Subcutaneous abdominal adipose tissue (tissue), 5 donors: ENCODE results near the gene DDIAS.

Experiments used
- H3K27ac ChIP-seq: one replicate; pipeline ENCODE4 v1.7.0; 2013; ENCODE audit warnings: low read depth, mild to moderate bottlenecking, inconsistent platforms, low read length, moderate library complexity
- H3K27me3 ChIP-seq, 5 donors: one replicate each; pipeline ENCODE4 v1.7.0; 2013; ENCODE audit warnings: low read length in 5 of 5, inconsistent platforms in 1 of 5; ENCODE audit not compliant: control insufficient read depth in 5 of 5, insufficient read depth in 4 of 5
- H3K36me3 ChIP-seq, 5 donors: one replicate each; pipeline ENCODE4 v1.7.0; 2013; ENCODE audit warnings: low read length in 5 of 5; ENCODE audit not compliant: control insufficient read depth in 5 of 5, insufficient read depth in 5 of 5
- H3K4me1 ChIP-seq, 5 donors: one replicate each; pipeline ENCODE4 v1.7.0; 2013; ENCODE audit warnings: low read length in 5 of 5, mild to moderate bottlenecking in 3 of 5, moderate library complexity in 1 of 5; ENCODE audit not compliant: control insufficient read depth in 5 of 5, insufficient read depth in 5 of 5
- H3K4me3 ChIP-seq, 5 donors: one replicate each; pipeline ENCODE4 v1.7.0; 2013; ENCODE audit warnings: low read length in 5 of 5, low read depth in 1 of 5
- H3K9ac ChIP-seq, 5 donors: one replicate each; pipeline ENCODE4 v1.7.0; 2013; ENCODE audit warnings: low read length in 5 of 5, mild to moderate bottlenecking in 4 of 5, moderate library complexity in 3 of 5
- H3K9me3 ChIP-seq, 5 donors: one replicate each; pipeline ENCODE4 v1.7.0; 2013; ENCODE audit warnings: low read length in 5 of 5; ENCODE audit not compliant: control insufficient read depth in 5 of 5
- donor health status: healthy.
- donor health status: healthy.
- donor health status: healthy.
- donor health status: healthy.
- donor health status: healthy.

Gene DDIAS

DNA sequence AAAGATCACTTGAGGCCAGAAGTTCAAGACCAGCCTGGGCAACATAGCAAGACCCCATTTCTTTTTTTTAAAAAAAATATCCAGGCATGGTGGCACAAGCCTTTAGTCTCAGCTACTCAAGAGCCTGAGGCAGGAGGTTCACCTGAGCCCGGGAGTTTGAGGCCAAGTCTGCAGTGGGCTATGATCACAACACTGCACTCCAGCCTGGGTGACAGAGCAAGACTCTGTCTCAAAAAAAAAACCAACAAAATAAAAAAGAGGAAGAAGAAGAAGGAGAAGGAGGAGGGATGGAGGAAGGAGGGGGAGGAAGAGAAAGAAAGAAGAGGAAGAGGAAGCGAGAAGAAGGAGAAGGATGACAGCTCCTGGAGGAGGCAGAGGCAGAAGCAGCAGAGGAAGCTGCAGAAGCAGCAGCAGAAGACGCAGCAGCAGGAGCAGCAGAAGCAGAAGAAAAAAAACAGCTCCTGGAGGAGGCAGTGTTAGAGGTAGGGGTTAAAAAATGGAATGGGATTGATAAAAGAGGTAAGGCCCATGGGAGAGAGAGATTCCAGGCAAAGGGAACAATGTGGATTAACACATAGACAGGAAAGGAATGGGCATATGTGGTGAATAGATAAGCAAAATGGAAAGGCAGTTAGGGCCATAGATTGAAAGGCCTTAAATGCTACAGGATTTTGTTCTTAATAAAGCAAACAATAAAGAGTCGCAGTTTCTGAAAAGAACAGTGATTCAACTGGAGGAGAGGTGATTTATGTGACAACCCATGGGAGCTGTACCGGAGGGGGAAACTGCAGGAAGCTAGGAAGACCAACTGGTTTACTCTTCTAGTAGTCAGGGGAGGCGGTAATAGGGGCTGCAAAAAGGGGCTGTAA lies 12.2 kb upstream of the DDIAS start:
- no peaks in the 10 kb centered on the region for H3K9me3 ChIP-seq
- H3K27ac ChIP-seq, result no peak overlapping the region
- H3K36me3 ChIP-seq, result no peaks in the 10 kb centered on the region
- peaks cover 5 to 48% (median 19%) of the 10 kb centered on the region in 5 donors for H3K4me1 ChIP-seq
- no peaks in the 10 kb centered on the region for H3K27me3 ChIP-seq
- peak overlapping the region in 4 of 5 donors; percentile 30 to 32 (median 32) for H3K4me3 ChIP-seq
- peak overlapping the region in 1 of 5 donors; percentile 33 for H3K9ac ChIP-seq

DNA sequence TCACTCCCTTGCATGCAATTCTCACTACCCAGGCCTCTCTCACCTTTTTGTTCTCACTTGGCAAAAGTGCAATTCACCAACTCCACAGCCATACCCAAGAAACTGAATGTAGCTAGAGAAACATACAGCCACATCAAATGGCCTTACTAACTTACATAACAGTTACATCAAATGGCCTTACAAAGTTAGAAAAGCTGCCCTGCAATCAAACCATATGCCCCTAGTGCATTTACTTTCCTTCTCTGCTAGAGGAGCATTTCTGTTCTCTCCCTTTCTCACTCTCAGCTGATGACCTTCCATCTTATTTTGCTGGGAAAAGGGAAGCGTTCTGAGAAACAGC lies 11.6 kb upstream of the DDIAS start:
- Histone ChIP-seq H3K27ac (no peak overlapping the region), H3K27me3 (no peaks in the 10 kb centered on the region), H3K9me3 (no peaks in the 10 kb centered on the region), H3K9ac (no peak overlapping the region), H3K36me3 (no peaks in the 10 kb centered on the region), H3K4me3 (peak overlapping the region in 4 of 5 donors; percentile 30 to 32 (median 32)), H3K4me1 (peaks cover 5 to 42% (median 19%) of the 10 kb centered on the region in 5 donors)

DNA sequence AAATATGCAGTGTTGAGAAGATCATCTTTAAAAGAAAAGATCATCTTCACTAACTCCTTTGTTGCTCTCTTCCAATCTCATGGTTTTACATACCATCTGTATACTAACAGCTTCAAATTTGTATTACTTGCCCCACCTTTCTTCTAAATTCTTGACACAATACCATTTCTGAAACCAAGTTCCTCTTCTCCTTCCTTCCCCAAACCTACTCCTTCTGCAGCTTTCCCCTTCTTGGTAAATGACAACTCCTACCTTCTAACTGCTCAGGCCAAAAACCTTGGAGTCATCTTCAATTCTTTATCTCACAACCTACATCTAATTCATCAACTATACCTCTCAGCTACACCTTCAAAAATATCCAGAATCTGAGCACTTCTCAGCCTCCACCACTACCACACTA lies 10.6 kb upstream of the DDIAS start:
- Histone ChIP-seq H3K27ac (no peak overlapping the region), H3K4me3 (no peak overlapping the region), H3K9me3 (no peaks in the 10 kb centered on the region), H3K9ac (no peak overlapping the region), H3K36me3 (no peaks in the 10 kb centered on the region), H3K27me3 (no peaks in the 10 kb centered on the region), H3K4me1 (peaks cover 5 to 38% (median 19%) of the 10 kb centered on the region in 5 donors)

DNA sequence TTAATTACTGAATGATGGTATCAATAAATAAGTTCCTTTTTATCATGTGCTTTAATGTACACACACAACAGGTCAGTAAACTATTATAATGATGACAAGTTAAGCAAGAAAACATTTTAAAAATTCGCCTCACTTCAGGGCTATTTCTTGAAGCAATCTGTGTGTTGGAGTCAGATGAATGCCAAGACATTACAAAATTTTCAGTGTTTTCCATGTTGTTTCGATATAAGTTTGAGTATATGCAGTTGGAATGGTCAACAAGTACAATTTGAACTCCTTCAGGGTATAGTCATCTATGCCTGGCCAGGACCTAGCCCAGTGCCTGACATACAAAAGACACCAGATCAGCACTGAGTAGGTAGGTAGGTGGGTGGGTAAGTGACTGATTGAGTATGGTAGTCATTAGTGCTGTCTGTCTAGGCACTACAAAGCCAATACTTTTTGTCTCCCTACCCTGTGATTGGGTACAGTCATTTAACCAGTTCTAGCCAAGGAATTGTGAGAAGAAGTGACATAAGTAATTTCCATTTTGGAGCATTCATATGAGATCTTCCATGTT lies 8.8 kb upstream of the DDIAS start:
- no peaks in the 10 kb centered on the region for H3K36me3 ChIP-seq
- H3K27me3 ChIP-seq, result no peaks in the 10 kb centered on the region
- H3K4me3 ChIP-seq, result no peak overlapping the region
- H3K4me1 ChIP-seq, result peaks cover 5 to 42% (median 22%) of the 10 kb centered on the region in 5 donors
- no peaks in the 10 kb centered on the region for H3K9me3 ChIP-seq
- no peak overlapping the region for H3K9ac ChIP-seq
- no peak overlapping the region for H3K27ac ChIP-seq

DNA sequence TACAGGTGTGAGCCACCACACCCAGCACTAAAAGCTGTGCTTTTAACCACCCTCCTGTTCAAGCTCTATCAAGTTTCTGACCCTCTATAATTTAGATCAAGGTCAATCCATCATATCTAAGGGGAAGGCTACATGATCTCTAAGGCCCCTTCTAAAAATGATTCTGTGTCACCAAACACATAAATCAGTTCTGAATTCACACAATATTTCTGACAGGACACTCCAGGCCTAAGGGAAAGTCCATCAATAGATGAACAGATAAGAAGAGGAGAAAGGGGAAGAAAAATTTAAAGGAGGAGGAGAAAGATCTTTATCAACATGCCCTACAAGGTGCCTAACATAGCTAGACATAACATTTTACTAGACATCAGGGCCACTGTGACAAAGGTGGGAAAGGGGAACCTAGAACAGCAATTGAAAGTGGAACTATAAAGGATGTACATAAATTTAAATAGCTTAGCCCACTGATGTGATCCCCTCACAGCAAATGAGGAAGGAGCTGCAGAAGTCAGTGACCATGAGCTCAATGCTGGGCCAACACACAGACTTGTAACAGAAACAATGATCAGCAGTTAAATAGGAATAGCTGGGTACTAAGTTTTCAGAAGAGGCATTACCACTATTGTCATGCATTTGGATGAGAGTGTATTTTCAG lies 6.0 kb upstream of the DDIAS start:
- H3K36me3 ChIP-seq, result no peaks in the 10 kb centered on the region
- no peak overlapping the region for H3K4me3 ChIP-seq
- no peaks in the 10 kb centered on the region for H3K27me3 ChIP-seq
- no peaks in the 10 kb centered on the region for H3K9me3 ChIP-seq
- H3K27ac ChIP-seq, result no peak overlapping the region
- peaks cover 3 to 43% (median 33%) of the 10 kb centered on the region in 5 donors for H3K4me1 ChIP-seq
- no peak overlapping the region for H3K9ac ChIP-seq

DNA sequence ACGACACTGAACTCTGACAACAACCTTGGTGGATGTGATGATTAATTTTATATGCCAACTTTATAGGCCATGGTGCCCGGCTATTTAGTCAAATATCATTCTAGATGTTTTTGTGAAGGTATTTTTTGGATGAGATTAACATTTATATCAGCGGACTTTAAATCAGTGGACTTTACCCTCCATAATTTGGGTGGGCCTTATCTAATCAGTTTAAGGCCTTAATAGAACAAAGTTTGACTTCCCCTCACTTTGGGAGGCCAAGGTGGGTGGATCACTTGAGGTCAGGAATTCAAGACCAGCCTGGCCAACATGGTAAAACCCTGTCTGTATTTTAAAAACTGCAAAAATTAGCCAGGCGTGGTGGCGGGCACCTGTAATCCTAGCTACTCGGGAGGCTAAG lies 5.4 kb upstream of the DDIAS start:
- Histone ChIP-seq H3K9me3 (no peaks in the 10 kb centered on the region), H3K4me1 (peaks cover 3 to 43% (median 35%) of the 10 kb centered on the region in 5 donors), H3K36me3 (no peaks in the 10 kb centered on the region), H3K27ac (no peak overlapping the region), H3K4me3 (no peak overlapping the region), H3K9ac (no peak overlapping the region), H3K27me3 (no peaks in the 10 kb centered on the region)

DNA sequence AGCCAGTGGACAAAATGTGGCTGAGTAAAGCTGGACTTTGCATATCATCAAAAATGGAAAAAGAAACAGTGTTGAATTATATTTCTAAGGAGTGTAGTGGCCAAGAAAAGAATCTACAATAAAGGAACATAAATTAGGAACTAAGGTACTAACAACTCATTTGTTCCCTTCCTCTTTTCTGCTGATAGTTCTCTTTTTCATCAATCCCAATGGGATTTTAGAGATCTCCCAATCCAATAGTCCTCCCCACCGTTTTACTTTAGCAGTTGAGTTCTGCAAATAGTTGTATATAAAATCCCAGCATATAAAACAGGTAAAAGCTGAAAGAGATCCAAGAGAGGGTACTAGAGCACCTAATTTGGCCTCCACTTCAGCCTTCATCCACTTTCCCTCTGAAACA lies 3.3 kb upstream of the DDIAS start:
- Histone ChIP-seq H3K4me3 (peak overlapping the region in 1 of 5 donors; percentile 90), H3K4me1 (peaks cover 3 to 49% (median 37%) of the 10 kb centered on the region in 5 donors), H3K27me3 (no peaks in the 10 kb centered on the region), H3K9ac (peak overlapping the region in 1 of 5 donors; percentile 12), H3K36me3 (no peaks in the 10 kb centered on the region), H3K27ac (no peak overlapping the region), H3K9me3 (no peaks in the 10 kb centered on the region)

DNA sequence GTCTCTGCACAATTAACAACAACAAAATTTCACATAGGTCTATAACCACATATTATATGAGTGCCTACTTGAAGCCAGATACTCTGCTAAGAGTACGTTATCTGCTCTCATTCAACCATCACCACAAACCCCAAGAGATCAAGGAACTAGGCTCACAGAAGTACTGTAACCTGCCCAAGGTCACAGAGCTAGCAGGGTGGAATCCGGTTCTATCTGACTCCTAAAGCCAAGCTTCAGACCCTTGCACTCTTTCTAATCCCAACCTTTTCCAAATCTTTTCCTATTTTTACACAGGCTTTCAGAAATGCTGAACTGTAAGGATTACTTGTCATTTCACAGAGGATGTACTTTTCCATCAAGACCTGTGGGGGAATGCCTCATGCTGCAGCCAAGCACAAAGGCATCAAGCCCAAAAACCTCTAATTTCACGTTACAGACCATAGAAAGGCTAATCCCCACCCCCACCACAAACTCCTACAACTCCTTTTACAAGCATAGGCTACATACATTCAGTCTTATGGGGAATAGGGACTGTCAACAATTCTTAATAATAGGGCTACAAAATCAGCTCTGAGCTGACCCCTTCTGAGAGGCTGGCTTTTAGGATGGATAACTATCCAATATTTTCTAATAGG lies 2.2 kb upstream of the DDIAS start:
- H3K27ac ChIP-seq, result peak overlapping the region; percentile 85

DNA sequence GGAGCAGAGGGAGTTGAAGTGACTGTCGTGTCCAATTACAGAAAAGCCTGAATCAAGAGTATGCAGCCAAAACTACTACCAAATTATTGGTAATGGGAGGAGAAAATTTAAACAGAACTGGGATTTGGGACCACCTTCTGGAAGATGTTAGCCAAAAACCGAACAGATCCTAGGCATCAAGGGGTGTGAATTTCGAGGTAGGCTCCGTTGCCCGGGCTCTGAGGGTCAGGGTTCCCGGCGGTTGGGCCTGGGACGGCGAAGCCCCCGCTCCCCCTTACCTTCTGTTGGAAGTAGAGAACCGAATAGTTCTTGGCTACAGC lies 1.6 kb upstream of the DDIAS start:
- Histone ChIP-seq H3K36me3 (no peaks in the 10 kb centered on the region), H3K9ac (peak overlapping the region; percentile 83 to 96 (median 91)), H3K27ac (peak overlapping the region; percentile 85), H3K27me3 (no peaks in the 10 kb centered on the region), H3K9me3 (no peaks in the 10 kb centered on the region), H3K4me1 (peaks cover 3 to 49% (median 37%) of the 10 kb centered on the region in 5 donors), H3K4me3 (peak overlapping the region; percentile 70 to 90 (median 83))

More for the DNA sequence above, 2.2 kb upstream of the DDIAS start:
- Histone ChIP-seq H3K4me1 (peaks cover 3 to 49% (median 37%) of the 10 kb centered on the region in 5 donors), H3K9me3 (no peaks in the 10 kb centered on the region), H3K9ac (peak overlapping the region; percentile 83 to 96 (median 91)), H3K36me3 (no peaks in the 10 kb centered on the region), H3K27me3 (no peaks in the 10 kb centered on the region), H3K4me3 (peak overlapping the region; percentile 70 to 90 (median 83))
